ENCODE measurements around the gene MLH1.

The MLH1 gene

GRCh38 chr3:37029516-37030163, 36.3 kb downstream of the MLH1 start:
- in situ Hi-C loops (cut with MboI; ENCODE audit: low sequenced_read_pairs, unreplicated experiment) = no loop called here
- no peak for TF ChIP-seq CTCF (IDR thresholded peaks at IDR 0.05; ENCODE audit: borderline replicate concordance, control extremely low read depth, extremely low read depth, insufficient read depth, missing control alignments)
- DNase-seq (ENCODE audit: low spot score) = no peak

GRCh38 chr3:37030588-37030987, 37.3 kb downstream of the MLH1 start:
- TF ChIP-seq CTCF (IDR thresholded peaks at IDR 0.05; ENCODE audit: borderline replicate concordance, control extremely low read depth, extremely low read depth, insufficient read depth, missing control alignments) = no peak
- in situ Hi-C loops (cut with MboI; ENCODE audit: low sequenced_read_pairs, unreplicated experiment) = no loop called here
- no peak for DNase-seq (ENCODE audit: low spot score)

GRCh38 chr3:37031096-37031682, 37.9 kb downstream of the MLH1 start:
- in situ Hi-C loops (cut with MboI; ENCODE audit: low sequenced_read_pairs, unreplicated experiment) = no loop called here
- TF ChIP-seq CTCF (IDR thresholded peaks at IDR 0.05; ENCODE audit: borderline replicate concordance, control extremely low read depth, extremely low read depth, insufficient read depth, missing control alignments) = no peak
- DNase-seq (ENCODE audit: low spot score) = no peak

DNA sequence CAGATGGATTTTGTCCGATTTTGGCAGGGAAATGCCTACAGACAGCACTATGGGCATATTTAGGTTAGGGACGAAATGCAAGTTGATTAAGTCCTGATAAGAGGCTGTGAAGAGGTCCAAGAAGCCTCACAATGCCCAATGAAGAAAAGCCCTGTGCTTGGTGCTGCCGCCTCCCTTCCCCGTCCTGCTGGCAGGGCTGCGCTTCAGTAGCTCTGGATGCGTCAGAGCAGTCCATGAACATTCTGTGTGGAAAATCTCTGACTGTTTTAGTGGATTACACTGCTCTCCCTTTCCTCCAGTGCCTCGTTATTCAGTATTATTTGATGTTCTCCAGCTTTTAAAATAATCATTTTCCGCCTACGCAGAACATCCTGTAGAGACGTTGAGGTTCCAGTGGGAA, 39.6 kb downstream of the MLH1 start:
- no peak for DNase-seq (ENCODE audit: low spot score)
- in situ Hi-C loops (cut with MboI; ENCODE audit: low sequenced_read_pairs, unreplicated experiment) = no loop called here
- TF ChIP-seq CTCF (IDR thresholded peaks at IDR 0.05; ENCODE audit: borderline replicate concordance, control extremely low read depth, extremely low read depth, insufficient read depth, missing control alignments) = no peak

DNA sequence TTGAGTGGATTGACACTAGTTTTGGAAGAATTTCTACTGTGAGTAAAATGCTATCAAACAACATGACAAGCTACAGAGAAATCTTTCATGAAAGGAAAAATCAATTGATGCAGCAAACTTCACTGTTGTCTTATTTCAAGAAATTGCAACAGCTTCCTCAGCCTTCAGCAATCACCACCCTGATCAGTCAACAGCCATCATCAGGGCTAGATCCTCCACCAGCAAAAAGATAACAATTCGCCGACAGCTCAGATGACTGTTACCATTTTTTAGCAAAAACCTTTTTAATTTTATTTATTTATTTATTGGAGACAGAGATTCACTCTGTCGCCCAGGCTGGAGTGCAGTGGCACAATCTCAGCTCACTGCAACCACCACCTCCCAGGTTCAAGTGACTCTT, 44.0 kb downstream of the MLH1 start:
- in situ Hi-C loops (cut with MboI; ENCODE audit: low sequenced_read_pairs, unreplicated experiment) = no loop called here
- TF ChIP-seq CTCF (IDR thresholded peaks at IDR 0.05; ENCODE audit: borderline replicate concordance, control extremely low read depth, extremely low read depth, insufficient read depth, missing control alignments) = no peak
- no peak for DNase-seq (ENCODE audit: low spot score)

GRCh38 chr3:37039161-37039846, 46.0 kb downstream of the MLH1 start:
- in situ Hi-C loops (cut with MboI; ENCODE audit: low sequenced_read_pairs, unreplicated experiment) = no loop called here
- no peak for TF ChIP-seq CTCF (IDR thresholded peaks at IDR 0.05; ENCODE audit: borderline replicate concordance, control extremely low read depth, extremely low read depth, insufficient read depth, missing control alignments)
- no peak for DNase-seq (ENCODE audit: low spot score)
